HG02798 (cell line): ENCODE results near the gene VSIG8.

Experiments used
- ATAC-seq: cut with Tn5 transposase; IDR thresholded peaks from one replicate; pipeline ENCODE4 v1.9.1; 2021; ENCODE audit warnings: mild to moderate bottlenecking; ENCODE audit not compliant: unreplicated experiment, poor library complexity

The VSIG8 gene

GRCh38 chr1:159860456-159860855 lies 2.0 kb downstream of the VSIG8 start:
- ATAC-seq = no peak

GRCh38 chr1:159859767-159860322 lies 2.6 kb downstream of the VSIG8 start:
- no peak for ATAC-seq

- ATAC-seq = no peak
Observed at GRCh38 chr1:159857889-159858288, 4.6 kb downstream of the VSIG8 start.

- no peak for ATAC-seq
Observed at GRCh38 chr1:159856576-159856975, 5.9 kb downstream of the VSIG8 start.

- no peak for ATAC-seq
Observed at GRCh38 chr1:159855709-159856108, 6.7 kb downstream of the VSIG8 start.

- ATAC-seq = peak; percentile 84
Observed at GRCh38 chr1:159854693-159855192, 7.7 kb downstream of the VSIG8 start.

GRCh38 chr1:159854116-159854692 lies 8.3 kb downstream of the VSIG8 start:
- no peak for ATAC-seq

GRCh38 chr1:159853417-159854115 lies 8.9 kb downstream of the VSIG8 start:
- ATAC-seq = no peak

- ATAC-seq = no peak
Observed at GRCh38 chr1:159851407-159851806, 11.1 kb downstream of the VSIG8 start.

- no peak for ATAC-seq
Observed at GRCh38 chr1:159849626-159850366, 12.7 kb downstream of the VSIG8 start.

- no peak for ATAC-seq
Observed at GRCh38 chr1:159848326-159848725, 14.1 kb downstream of the VSIG8 start.

GRCh38 chr1:159847231-159847630 lies 15.2 kb downstream of the VSIG8 start:
- no peak for ATAC-seq

- ATAC-seq = no peak
Observed at GRCh38 chr1:159845751-159846629, 16.5 kb downstream of the VSIG8 start.

GRCh38 chr1:159843459-159843858 lies 19.0 kb downstream of the VSIG8 start:
- no peak for ATAC-seq

- ATAC-seq = no peak
Observed at GRCh38 chr1:159841749-159842148, 20.7 kb downstream of the VSIG8 start.

- peak; percentile 70 for ATAC-seq
Observed at GRCh38 chr1:159839116-159839849, 23.2 kb downstream of the VSIG8 start.

- ATAC-seq = peak; percentile 33
Observed at GRCh38 chr1:159838715-159839114, 23.7 kb downstream of the VSIG8 start.

- ATAC-seq = no peak
Observed at GRCh38 chr1:159835862-159836525, 26.5 kb downstream of the VSIG8 start.

- ATAC-seq = no peak
Observed at GRCh38 chr1:159835356-159835755, 27.1 kb downstream of the VSIG8 start.
